HG03103 (cell line): ENCODE data around the gene INSRR.

Experiments
- ATAC-seq: cut with Tn5 transposase; IDR thresholded peaks from one replicate; pipeline ENCODE4 v1.9.1; 2021; ENCODE audit warnings: low read depth; ENCODE audit not compliant: unreplicated experiment

Gene INSRR

DNA sequence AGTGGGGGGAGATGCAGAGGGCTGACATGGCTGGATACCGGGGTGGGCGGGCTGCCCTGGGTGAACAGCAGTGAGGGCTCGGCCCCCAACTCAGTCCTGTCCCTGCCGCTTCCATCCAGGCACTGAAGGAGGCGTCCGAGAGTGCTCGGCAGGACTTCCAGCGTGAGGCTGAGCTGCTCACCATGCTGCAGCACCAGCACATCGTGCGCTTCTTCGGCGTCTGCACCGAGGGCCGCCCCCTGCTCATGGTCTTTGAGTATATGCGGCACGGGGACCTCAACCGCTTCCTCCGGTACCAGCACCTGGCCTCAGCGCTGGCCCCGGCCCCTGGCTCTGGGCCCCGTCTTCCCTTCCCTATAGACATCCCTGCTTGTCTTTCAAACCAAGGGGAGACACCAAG lies 17.4 kb upstream of the INSRR start:
- no peak for ATAC-seq

DNA sequence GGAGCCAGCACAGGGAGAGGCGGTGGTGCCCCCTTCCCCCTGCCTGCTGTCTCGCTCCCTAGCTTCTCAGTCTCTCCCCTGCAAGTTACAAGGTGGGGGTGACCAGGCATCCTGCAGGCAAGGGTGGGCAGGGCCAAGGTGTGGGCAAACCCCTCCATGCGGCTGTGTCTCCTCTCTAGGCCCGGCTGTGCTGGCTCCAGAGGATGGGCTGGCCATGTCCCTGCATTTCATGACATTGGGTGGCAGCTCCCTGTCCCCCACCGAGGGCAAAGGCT lies 16.4 kb upstream of the INSRR start:
- no peak for ATAC-seq

DNA sequence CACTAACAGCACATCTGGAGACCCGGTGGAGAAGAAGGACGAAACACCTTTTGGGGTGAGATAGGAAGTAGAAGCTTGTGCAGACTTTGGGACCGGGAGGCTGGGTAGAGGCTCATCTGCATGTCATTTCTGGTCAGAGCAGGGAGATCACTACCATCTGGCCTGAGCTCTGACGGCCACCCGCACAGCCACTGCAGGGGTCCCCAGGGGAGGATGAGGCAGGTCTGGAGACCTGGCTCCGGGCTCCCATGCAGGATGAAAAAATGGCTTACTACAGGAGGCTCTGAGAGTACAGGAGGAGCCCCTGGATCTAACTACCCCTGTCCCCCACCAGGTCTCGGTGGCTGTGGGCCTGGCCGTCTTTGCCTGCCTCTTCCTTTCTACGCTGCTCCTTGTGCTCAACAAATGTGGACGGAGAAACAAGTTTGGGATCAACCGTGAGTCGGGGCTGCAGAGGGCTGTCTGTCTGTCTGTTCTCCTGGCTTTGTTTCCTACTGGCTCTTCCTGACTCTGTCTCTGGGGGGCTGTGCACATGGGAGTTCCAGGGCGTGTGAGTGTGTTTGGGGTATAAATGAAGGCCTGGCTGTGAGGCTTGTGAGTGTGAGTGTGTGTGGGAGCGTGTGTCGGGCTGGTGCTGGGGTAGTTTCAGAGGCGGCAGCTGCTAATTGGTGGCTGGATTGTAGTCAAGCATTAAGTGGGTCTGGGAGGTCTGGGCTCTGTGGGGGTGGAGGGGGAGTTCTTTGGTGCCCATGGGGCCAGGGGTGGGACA lies 15.8 kb upstream of the INSRR start:
- no peak for ATAC-seq

DNA sequence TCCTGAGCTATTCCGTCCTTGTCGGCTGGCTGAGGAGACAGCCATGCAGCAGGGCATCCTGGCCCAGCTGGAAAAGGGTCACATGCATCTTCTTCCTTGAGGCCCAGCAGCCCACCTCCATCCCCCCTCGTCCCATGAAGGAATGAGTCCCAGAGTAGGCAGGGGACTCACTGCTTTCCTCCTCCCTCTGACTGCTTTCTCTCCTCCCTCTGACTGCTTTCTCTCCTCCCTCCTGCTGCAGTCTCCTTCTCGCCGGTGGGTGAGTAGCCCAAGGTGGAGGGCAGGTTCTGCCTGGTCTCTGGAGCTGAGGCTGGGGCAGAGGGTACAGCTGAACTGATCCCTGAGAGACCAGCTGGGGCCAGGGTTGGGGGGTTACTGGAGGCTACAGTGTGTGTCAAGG lies 15.2 kb upstream of the INSRR start:
- no peak for ATAC-seq

DNA sequence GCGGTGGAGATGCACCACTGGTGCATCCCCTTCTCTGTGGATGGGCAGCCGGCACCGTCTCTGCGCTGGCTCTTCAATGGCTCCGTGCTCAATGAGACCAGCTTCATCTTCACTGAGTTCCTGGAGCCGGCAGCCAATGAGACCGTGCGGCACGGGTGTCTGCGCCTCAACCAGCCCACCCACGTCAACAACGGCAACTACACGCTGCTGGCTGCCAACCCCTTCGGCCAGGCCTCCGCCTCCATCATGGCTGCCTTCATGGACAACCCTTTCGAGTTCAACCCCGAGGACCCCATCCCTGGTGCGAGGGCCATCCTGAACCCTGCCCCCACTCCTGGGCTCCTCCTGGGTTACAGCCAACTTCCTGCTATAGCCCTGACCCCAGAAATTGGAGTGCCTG lies 14.7 kb upstream of the INSRR start:
- ATAC-seq: no peak

DNA sequence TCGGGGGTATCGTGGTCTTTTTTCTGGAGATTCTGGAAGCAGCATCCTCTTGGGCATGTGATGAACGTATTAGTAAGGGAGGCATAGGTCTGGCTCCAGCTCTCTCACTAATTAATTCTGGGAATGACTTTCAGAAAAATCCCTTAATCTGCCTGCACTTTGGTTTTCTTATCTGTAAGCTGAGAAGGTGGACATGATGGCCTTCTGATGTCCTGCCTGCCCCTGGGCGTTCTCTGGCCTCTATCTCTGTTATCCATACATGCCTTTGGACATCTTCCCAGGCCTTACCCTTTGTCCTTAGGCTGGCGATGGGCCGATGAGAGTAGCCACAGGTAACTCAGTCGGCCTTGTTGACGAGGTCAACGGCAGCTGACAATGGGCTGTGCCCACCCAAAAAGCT lies 10.5 kb upstream of the INSRR start:
- ATAC-seq: no peak

DNA sequence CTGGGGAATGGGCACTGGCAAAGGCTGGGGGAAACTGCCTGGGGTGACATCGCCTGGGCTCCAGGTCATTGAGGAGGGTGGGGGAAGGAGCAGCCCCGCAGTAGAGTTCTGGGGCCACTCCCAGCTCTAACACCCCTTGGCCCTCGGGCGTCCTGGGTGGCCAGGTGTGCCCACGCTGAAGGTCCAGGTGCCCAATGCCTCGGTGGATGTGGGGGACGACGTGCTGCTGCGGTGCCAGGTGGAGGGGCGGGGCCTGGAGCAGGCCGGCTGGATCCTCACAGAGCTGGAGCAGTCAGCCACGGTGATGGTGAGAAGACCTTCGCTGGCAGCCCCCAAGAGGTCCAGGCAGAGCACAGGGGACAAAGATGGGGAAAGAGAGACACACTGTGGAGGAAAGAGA lies 9.4 kb upstream of the INSRR start:
- no peak for ATAC-seq

DNA sequence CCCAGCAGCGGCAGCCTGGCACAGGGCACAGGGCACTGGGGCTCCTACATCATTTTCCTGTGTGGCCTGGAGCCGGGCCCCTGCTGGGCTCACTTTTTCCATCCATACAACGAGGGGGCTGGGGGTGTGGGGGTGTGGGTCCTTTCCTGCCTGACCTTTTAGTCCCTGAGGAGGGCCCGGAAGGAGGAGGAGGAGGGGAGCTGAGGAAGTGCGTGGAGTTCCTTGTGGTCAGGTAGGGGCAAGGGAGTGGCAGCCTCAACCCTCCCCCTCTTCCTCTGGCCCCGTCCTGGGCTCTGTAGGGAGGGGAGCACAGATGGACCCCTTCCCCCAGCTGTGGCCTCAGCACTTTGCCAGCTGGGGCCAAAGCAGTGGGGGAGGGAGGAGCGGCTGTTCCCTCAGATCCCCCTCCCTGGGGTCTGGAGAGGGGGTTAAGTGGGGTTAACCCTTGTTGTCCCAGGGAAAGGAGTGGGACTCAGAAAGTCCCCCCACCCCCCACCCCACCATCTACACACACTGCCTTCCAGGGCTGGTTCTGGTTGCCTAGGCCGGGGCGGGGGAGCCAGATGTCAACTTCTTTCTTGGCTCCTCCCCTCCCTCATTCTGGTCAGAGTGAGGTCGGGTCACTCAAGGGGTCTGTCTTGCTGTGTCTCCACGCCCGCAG lies 7.5 kb upstream of the INSRR start:
- ATAC-seq: no peak

DNA sequence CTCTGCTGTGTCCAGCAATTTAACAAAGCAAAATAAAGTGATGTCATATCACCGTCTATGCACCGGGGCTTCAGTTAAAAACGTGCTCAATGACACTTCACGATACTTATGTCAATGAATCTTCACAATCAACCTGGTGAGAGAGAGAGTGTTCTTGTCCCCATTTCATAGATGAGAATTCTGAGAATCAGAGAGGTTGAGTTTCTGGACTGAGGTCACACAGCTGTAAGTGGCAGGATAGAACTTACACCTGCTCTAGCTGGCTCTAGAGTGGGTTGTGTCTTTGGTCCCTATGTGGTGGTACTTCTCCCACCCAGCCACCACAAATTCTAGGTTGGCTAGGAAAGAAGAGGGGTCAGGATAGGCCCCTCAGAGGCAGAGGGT lies 6.9 kb upstream of the INSRR start:
- ATAC-seq: no peak

DNA sequence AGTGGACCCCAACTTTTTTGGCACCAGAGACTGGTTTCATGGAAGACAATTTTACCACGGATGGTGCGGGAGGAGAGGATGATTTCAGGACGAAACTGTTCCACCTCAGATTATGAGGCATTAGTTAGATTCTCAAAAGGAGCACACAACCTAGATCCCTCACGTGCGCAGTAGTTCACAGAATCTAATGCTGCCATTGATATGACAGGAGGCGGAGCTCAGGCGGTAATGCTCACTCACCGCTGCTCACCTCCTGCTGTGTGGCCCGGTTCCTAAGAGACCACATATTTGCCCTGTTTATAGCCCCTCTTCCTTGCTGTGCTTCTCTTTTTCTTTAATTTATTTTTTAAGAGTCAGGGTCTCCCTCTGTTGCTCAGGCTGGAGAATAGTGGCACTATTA lies 6.3 kb upstream of the INSRR start:
- ATAC-seq: no peak

DNA sequence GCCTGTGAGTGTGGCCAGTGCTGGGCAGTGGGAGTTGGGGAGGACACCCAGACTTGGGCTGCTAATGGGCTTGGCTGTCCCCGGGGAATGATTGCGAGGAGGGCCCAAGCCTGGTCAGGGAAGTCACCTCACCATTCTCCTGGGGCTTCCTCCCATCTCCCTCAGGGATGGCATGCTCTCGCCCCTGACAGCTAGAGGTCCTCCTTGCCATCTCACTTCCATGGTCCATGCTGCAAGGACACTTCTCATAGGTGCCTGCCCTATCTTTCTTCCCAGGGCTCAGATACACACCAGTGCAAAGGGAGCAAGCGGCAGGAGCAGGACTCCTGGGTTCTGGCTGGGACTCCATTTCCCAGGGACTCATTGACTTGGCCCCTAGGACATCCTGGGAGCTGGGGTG lies 5.9 kb upstream of the INSRR start:
- ATAC-seq: no peak

DNA sequence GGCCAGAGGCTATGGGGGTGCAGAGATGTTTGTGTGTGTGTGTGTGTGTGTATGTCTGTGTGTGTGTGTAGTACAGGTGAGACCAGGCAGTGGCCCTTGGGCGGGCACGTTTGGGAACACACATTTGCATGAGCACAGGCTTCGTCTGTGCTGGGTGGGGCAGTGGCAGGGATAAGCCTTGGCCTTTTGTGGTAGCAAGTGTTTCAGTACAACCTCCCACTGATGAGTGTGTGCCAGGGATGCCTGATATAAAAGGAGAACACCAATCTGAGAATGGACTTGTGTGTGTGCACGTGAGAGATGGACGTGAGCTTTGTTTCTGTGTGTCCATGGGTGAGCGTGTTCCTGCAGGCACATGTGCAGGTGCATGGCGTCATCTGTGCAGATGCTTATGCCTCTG lies 4.7 kb upstream of the INSRR start:
- ATAC-seq: no peak

DNA sequence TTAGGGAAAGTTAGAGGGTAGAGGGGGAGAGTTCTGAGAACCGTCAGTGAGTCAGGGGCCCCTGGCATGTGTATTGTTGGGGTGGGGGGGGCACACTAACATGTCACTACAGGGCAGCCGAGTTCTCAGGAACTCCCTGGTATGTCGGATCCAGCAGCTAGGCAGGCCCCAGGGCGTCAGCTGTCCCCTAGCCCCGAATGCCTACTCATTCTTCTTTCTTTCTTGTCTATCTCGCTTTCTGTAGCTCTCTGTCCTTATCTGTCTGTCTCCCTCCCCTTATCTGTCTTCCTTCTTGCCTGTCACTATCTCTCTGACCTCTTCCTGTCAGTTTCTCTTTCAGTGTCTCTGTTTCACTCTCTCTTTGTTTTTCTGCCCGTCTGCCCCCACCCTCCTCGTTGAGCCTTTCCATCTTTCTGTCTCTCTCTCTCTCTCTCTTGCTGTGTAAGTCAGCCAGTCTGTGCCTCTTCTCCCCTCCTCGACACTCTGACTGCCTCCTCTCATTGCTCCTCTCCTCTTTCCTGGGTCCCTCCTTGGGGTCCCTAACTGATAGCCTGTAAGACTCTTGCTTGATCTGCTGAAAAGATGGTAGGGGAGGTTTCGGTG lies 4.2 kb upstream of the INSRR start:
- ATAC-seq: no peak

DNA sequence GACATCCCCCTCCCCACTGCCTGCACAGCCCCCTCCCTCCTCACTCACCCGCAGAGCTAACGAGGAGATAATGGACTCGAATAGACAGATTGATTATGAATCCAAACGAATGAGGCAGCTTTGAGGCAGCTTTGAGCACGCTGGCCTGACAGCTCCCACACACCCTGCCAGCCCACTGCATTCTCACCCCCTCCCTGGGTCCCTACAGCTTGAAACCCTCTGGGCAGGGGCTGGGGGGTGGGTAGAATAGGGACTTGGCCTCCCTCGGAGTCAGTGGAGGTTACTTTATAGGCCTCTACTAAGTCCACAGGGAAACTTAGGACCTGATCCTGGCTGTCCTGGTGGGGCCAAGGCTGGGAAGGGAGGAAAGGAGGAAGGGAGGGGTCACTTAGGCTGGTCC lies 3.7 kb upstream of the INSRR start:
- no peak for ATAC-seq

DNA sequence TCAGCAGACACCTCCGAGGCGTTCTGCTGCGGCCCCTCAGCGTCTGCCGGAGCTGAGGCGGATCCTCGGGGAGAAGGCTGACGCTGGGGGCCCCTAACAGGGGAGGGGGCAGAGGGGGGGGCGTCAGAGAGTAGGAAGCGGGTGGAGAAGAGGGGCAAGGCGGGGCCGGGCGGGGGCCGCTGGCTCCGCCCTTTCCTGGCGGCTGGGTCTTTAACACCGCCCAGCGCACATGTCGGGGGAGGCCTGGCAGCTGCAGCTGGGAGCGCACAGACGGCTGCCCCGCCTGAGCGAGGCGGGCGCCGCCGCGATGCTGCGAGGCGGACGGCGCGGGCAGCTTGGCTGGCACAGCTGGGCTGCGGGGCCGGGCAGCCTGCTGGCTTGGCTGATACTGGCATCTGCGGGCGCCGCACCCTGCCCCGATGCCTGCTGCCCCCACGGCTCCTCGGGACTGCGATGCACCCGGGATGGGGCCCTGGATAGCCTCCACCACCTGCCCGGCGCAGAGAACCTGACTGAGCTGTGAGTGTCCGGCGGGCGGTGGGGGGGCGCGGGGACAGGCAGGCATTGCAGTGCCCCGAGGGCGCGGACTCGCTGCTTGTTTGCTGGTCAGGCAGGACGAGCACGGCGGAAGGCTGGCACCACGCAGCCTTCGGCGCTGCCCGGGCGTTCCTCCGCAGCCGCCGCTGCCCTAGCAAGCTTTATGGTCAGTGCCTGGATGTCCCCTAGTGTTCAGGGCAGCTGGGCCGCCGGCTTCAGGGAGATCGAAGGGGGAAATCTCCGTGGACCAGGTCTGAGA lies 1.9 kb upstream of the INSRR start, which contains the start of gene NTRK1:
Gene NTRK1, plus strand, starts transcription at position 238 of the 796 bp plus-strand sequence. Its CDS starts 70 bp downstream, at position 308.
- ATAC-seq: no peak

DNA sequence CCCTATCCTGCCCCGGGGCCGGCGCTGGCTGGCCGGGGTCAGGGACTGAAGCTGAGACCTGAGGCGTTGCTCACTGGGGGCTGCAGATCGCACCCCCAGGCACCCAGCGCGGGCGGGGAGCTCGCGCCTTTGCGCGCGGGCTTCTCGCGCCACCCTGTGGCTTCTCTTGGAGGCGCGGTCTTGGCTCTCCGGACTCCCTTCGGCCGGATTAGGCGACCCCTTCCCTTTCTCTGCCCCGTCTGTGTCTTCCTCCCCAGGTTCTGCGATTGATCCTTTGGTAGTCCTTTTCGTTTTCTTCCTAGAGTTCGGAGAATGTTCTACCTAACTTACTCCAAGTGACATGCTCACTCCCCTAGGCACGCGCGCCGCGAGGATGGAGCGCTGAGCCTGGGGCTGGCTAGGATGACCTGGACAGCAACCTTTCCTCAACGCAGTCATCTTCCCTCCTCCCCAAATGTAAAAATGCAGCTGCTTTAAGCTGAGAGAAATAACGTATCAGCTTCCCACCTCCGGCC lies 1.3 kb upstream of the INSRR start:
- ATAC-seq: no peak

DNA sequence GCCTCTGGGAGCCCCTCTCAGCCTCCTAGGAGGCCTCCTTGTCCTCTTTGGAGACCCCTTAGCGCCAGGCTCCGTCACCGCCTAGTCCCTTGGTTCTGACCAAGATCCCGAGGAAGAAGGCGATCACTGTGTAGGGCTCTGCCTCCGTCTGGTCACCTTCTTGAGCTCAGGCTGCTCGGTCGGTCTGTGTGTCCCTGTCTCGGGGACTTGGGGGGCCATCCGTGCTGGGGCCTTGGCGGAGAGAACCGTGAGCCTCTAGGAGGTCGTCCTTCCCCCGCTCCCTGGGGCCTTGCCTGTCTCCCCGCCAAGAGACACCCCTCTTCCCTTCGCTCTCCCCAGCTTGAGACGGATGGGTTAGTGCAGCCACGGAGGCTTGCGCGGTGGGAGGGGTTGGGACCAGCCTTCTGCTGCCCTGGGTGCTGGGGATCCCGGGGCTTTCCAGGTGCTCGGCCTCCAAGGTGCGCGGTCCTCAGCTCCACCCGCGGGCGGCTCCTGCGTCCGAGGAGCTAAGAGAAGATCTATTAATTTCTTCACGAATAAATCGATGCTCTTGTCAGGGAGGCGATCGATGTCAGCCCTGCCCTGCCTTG lies 701 bp upstream of the INSRR start:
- no peak for ATAC-seq

DNA sequence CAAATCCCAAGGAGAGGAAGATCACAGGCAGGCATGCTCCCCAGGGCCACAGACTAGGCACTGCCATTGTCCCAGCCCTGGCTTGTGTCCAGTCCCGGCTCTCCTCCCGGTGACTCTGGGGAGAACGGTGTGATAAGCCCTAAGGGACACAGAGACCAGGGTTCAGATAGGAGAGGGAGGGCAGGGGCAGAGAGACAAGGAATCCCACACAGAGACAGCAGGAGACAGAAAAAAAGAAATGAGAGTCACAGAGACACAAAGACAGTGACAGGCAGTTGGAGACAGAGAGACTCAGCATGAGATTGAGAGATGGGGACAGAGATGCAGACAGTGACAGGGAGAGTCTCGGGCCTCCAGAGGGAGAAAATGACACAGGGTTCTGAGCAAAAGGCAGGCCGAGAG lies 361 bp downstream of the INSRR start:
- ATAC-seq: no peak

DNA sequence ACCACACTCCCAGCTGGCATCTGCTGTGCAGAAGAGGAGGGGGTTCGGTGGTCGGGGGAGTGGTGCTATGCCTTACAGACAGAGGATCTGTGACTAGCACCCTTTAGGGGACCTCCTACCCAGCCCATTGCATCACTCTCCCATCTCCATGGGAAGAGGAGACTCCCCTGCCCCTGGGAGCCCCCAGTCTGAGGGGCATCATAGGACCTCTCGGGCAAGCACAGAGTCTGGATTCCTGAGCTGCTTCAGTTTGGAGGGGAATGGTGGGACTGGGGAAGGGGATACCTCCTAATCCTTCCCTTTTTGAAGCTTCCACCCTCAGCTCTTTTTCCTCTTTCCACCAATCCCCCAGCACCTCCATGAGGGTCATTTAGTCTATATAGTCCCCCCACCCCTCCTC lies 1.4 kb downstream of the INSRR start:
- no peak for ATAC-seq

DNA sequence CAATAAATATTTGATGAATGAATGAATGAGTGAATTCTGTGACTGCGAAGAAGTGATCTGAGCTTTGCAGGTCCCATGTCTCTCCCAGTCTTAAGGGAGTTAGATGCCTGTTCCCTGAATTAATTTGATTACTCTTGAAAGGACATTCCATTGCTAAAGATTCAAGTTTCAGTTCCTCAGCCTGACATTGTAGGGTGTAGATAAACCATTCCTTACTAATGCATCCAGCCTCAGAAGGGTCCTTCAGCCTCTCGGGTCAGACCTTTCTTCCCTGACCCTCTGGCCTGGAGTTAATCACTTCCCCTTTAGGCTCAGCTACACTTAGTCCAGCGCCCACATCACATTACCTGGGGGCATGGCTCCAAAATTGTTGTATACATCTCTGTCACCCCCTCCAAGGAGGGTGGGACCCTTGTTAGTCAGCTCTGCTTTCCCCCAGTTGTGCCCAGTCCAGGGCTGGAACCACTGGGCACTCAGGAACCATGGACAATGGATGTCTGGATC lies 2.6 kb downstream of the INSRR start:
- no peak for ATAC-seq

DNA sequence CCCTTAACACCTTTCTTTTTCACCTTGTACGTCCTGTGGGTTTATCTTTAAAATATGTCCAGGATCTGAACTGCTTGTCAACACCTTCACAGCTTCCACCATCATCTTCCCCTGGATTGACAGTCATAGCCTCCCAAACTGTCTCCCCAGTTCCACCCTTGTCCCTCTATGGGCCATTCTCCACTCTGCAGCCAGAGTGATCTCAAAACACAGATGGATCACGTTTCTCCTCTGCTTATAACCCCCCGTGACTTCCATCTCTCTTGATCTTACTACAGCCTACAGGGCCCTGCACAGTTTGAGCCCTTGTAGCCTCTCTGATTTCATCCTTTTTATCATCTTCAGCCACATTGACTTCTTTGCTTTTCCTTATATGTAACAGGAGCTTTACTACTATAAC lies 4.3 kb downstream of the INSRR start:
- no peak for ATAC-seq
